Measurements from ENCODE around the gene DACT2. TPM values are rescaled to one million over a fixed set of nuclear protein-coding genes. Genes with fewer than 3 reads are reported as not detected.

Gene DACT2
- total RNA-seq, 2 donors from 2014 or later, result not detected

DNA sequence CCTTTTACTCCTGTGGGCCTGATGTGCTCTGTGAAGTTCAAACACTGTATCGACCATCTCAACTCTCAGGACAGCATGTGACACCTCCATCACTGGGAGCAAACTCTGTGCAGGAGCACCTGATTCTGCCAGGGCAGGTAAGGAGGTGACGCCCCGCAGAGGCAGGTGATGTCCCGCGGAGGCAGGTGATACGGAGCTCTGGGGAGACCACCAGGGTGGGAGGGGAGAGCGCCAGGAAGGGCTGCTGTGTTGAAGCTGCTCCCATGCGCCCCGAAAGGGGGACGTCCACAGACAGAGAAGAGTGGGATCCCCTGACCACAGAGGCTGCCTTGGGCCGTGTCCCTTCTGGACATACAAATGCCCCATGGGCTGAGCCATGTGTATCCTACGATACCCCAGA lies 58.3 kb downstream of the DACT2 start:
- Mint-ChIP-seq H3K9me3 (peaks cover 8% of the 10 kb centered on the region), H3K4me3 (no peak overlapping the region), H3K4me1 (ENCODE audit: low read depth in 2 of 2) (no peaks in the 10 kb centered on the region), H3K27me3 (peaks cover 8 to 18% of the 10 kb centered on the region in 2 donors), H3K27ac (no peak overlapping the region), H3K36me3 (no peaks in the 10 kb centered on the region)
- ATAC-seq, result no peak
- DNase-seq (ENCODE audit: low spot score), result no peak

DNA sequence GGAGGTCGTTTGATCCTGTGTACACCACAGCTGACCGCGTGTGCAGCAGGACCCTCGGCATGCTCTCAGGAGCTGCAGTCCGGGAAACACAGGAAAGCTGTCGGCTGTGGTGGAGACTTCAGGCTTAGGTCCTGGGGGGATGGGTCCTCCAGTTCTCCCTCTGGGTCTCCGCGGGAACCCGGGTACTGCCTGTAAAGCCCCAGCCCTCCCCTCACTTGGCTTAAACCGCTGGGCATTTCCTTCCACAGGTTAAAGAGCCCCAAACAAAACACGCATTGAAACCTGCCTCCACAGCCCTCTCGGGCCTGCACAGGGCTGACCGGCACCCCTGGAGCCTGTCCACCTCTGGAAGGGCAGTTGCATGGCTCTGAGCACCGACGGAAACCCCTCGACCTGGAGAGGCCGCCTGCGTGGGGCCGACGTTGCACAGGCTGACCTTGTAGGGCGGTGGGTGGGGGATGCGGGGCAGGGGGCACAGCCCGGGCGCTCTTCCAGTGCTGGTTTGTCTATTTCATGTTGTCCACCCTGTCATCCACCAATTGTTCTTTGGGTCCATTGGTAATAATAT lies 59.1 kb downstream of the DACT2 start:
- DNase-seq (ENCODE audit: low spot score) (no peak), ATAC-seq (no peak)
- Mint-ChIP-seq H3K36me3 (no peaks in the 10 kb centered on the region), H3K4me1 (ENCODE audit: low read depth in 2 of 2) (no peaks in the 10 kb centered on the region), H3K27ac (no peak overlapping the region), H3K4me3 (no peak overlapping the region), H3K27me3 (peaks cover 8 to 18% of the 10 kb centered on the region in 2 donors), H3K9me3 (peaks cover 8% of the 10 kb centered on the region)

DNA sequence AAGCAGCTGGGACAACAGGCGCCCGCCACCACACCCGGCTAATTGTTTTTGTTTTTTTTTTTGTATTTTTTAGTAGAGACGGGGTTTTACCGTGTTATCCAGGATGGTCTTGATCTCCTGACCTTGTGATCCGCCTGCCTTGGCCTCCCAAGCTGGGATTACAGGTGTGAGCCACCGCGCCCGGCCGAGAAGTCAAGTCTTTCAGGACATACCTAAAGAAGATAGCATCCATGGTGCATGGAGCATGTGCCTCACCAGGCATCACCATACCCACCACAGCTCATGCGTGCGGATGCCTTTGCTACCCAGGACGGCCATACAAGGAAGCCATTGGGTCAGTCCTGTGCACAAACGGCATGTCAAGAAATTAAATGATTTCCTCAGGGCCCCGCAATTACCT lies 60.8 kb downstream of the DACT2 start:
- DNase-seq (ENCODE audit: low spot score), result no peak

DNA sequence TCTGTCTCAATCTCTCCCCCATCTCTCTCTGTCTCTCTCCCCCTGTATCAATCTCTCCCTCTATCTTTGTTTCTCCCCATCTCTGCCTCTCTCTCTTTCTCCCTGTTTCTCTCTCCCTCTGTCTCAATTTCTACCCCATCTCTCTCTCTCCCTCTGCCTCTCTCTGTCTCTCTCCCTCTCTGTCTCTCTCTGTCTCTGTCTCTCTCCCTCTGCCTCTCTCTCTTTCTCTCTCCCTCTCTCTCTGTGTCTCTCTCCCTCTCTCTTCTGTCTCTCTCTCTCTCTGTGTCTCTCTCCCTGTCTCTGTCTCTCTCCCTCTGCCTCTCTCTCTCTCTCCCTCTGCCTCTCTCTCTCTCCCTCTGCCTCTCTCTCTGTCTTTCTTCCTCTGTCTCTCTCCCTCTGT lies 62.6 kb downstream of the DACT2 start:
- Mint-ChIP-seq H3K36me3 (no peaks in the 10 kb centered on the region), H3K9me3 (peaks cover 8% of the 10 kb centered on the region), H3K27me3 (peaks cover 8 to 26% of the 10 kb centered on the region in 2 donors), H3K4me3 (no peak overlapping the region), H3K4me1 (ENCODE audit: low read depth in 2 of 2) (no peaks in the 10 kb centered on the region), H3K27ac (no peak overlapping the region)
- DNase-seq (ENCODE audit: low spot score) (no peak), ATAC-seq (no peak)

More for the DNA sequence above, 60.8 kb downstream of the DACT2 start:
- peaks cover 8% of the 10 kb centered on the region for H3K9me3 Mint-ChIP-seq
- H3K27me3 Mint-ChIP-seq, result peaks cover 8 to 23% of the 10 kb centered on the region in 2 donors
- no peaks in the 10 kb centered on the region for H3K4me1 Mint-ChIP-seq (ENCODE audit: low read depth in 2 of 2)
- no peak overlapping the region for H3K4me3 Mint-ChIP-seq
- no peak overlapping the region for H3K27ac Mint-ChIP-seq
- ATAC-seq, result no peak
- H3K36me3 Mint-ChIP-seq, result no peaks in the 10 kb centered on the region

Other genes with a start within 250 kb of the DACT2 start
- gene FRMD1, start 240.6 kb downstream of the DACT2 start, total RNA-seq, result not detected
- gene SMOC2, start 121.4 kb upstream of the DACT2 start, total RNA-seq, result not detected